SK-N-SH (cell line): ENCODE results near the gene EEF1A2.

Experiments
- CHD2 ChIP-seq: fragments of 150-350 bp; IDR thresholded peaks from 2 replicates; pipeline ENCODE4 v1.6.1; 2018; ENCODE audit warnings: low read length; ENCODE audit not compliant: partially characterized antibody
- EZH2phosphoT487 ChIP-seq: fragments of 200-600 bp; sonication (generic); IDR thresholded peaks from 2 replicates; pipeline ENCODE4 v1.6.1; 2017; ENCODE audit warnings: low read depth, mixed run types, mild to moderate bottlenecking, antibody characterized with exemption, moderate library complexity, borderline replicate concordance
- FOSL2 ChIP-seq: IDR thresholded peaks from 2 replicates; pipeline ENCODE4 v1.4.0; 2012; ENCODE audit warnings: low read depth, mild to moderate bottlenecking, moderate library complexity, borderline replicate concordance
- FOXJ3 ChIP-seq: sonication (generic); formaldehyde crosslinking; IDR thresholded peaks from 2 replicates; pipeline ENCODE4 v1.5.1; 2020; ENCODE audit warnings: mild to moderate bottlenecking, missing genetic modification reagents
- MEF2A ChIP-seq: IDR thresholded peaks from 2 replicates; pipeline ENCODE4 v1.4.0; 2012; ENCODE audit warnings: low read depth, borderline replicate concordance
- POLR2AphosphoS5 ChIP-seq: IDR thresholded peaks from 2 replicates; pipeline ENCODE4 v1.6.1; 2012; ENCODE audit warnings: low read depth, low read length
- RAD21 ChIP-seq: IDR thresholded peaks from 2 replicates; pipeline ENCODE4 v1.6.1; 2012; ENCODE audit warnings: mild to moderate bottlenecking, low read length
- SIN3A ChIP-seq: IDR thresholded peaks from 2 replicates; pipeline ENCODE4 v1.6.1; 2012; ENCODE audit warnings: low read depth, mild to moderate bottlenecking, low read length, moderate library complexity, borderline replicate concordance
- SMC3 ChIP-seq: IDR thresholded peaks from 2 replicates; pipeline ENCODE4 v1.6.1; 2012; ENCODE audit warnings: low read depth, low read length, improper control_type of control experiment
- TAF1 ChIP-seq: IDR thresholded peaks from 2 replicates; pipeline ENCODE4 v1.6.1; 2012; ENCODE audit warnings: low read depth, mild to moderate bottlenecking, low read length, moderate library complexity, borderline replicate concordance
- TCF12 ChIP-seq: IDR thresholded peaks from 2 replicates; pipeline ENCODE4 v1.4.0; 2012
- TF ChIP-seq, protein P1 (sequence below): IDR thresholded peaks from 2 replicates; pipeline ENCODE4 v1.6.1; 2012; ENCODE audit warnings: mild to moderate bottlenecking, low read depth, low read length, moderate library complexity
- TF ChIP-seq, protein P2 (sequence below): fragments of 200-600 bp; sonication (generic); IDR thresholded peaks from 2 replicates; pipeline ENCODE4 v1.6.1; 2017; ENCODE audit warnings: antibody characterized with exemption, mild to moderate bottlenecking, moderate library complexity

DNA sequence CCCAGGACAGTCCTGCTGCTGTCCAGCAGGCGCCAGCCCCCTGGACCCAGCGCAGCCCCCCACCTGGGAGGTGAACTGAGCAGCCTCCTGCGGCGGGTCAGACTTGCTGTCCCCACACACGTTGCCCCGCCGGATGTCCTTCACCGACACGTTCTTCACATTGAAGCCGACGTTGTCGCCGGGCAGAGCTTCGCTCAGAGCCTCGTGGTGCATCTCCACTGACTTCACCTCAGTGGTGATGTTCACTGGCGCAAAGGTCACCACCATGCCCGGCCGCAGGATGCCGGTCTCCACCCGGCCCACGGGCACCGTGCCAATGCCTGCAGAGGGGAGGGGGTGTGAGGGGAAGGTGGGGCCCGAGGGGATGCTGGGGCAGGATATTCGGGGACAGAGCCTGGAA, 8.5 kb downstream of the EEF1A2 start:
- TF ChIP-seq SMC3 (no peak), POLR2AphosphoS5 (no peak), CHD2 (no peak), SIN3A (no peak), FOSL2 (no peak), FOXJ3 (CRISPR knock-in tag) (no peak), EZH2phosphoT487 (no peak), RAD21 (no peak), MEF2A (no peak), TCF12 (no peak), TAF1 (no peak)
- TF ChIP-seq, protein P1, sequence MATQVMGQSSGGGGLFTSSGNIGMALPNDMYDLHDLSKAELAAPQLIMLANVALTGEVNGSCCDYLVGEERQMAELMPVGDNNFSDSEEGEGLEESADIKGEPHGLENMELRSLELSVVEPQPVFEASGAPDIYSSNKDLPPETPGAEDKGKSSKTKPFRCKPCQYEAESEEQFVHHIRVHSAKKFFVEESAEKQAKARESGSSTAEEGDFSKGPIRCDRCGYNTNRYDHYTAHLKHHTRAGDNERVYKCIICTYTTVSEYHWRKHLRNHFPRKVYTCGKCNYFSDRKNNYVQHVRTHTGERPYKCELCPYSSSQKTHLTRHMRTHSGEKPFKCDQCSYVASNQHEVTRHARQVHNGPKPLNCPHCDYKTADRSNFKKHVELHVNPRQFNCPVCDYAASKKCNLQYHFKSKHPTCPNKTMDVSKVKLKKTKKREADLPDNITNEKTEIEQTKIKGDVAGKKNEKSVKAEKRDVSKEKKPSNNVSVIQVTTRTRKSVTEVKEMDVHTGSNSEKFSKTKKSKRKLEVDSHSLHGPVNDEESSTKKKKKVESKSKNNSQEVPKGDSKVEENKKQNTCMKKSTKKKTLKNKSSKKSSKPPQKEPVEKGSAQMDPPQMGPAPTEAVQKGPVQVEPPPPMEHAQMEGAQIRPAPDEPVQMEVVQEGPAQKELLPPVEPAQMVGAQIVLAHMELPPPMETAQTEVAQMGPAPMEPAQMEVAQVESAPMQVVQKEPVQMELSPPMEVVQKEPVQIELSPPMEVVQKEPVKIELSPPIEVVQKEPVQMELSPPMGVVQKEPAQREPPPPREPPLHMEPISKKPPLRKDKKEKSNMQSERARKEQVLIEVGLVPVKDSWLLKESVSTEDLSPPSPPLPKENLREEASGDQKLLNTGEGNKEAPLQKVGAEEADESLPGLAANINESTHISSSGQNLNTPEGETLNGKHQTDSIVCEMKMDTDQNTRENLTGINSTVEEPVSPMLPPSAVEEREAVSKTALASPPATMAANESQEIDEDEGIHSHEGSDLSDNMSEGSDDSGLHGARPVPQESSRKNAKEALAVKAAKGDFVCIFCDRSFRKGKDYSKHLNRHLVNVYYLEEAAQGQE: no peak
- TF ChIP-seq, protein P2, sequence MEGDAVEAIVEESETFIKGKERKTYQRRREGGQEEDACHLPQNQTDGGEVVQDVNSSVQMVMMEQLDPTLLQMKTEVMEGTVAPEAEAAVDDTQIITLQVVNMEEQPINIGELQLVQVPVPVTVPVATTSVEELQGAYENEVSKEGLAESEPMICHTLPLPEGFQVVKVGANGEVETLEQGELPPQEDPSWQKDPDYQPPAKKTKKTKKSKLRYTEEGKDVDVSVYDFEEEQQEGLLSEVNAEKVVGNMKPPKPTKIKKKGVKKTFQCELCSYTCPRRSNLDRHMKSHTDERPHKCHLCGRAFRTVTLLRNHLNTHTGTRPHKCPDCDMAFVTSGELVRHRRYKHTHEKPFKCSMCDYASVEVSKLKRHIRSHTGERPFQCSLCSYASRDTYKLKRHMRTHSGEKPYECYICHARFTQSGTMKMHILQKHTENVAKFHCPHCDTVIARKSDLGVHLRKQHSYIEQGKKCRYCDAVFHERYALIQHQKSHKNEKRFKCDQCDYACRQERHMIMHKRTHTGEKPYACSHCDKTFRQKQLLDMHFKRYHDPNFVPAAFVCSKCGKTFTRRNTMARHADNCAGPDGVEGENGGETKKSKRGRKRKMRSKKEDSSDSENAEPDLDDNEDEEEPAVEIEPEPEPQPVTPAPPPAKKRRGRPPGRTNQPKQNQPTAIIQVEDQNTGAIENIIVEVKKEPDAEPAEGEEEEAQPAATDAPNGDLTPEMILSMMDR: no peak
